IPS DF 19.7 (cell line): ENCODE results near the gene KISS1R.
"Not testable (repeated sequence)": the region's sequence is repeated elsewhere in the genome, so short reads cannot be mapped to it uniquely, and the experiment has no call there.

Source experiments
- DNase-seq: peaks from one replicate; pipeline ENCODE4 v3.0.0-alpha.2; 2013; ENCODE audit warnings: low read depth, low spot score

KISS1R gene

GRCh38 chr19:917323-918151, at the start of gene KISS1R:
Gene KISS1R (plus strand): TSS chr19:917333. CDS start chr19:917503, 170 bp downstream.
- DNase-seq, result no peak

DNA sequence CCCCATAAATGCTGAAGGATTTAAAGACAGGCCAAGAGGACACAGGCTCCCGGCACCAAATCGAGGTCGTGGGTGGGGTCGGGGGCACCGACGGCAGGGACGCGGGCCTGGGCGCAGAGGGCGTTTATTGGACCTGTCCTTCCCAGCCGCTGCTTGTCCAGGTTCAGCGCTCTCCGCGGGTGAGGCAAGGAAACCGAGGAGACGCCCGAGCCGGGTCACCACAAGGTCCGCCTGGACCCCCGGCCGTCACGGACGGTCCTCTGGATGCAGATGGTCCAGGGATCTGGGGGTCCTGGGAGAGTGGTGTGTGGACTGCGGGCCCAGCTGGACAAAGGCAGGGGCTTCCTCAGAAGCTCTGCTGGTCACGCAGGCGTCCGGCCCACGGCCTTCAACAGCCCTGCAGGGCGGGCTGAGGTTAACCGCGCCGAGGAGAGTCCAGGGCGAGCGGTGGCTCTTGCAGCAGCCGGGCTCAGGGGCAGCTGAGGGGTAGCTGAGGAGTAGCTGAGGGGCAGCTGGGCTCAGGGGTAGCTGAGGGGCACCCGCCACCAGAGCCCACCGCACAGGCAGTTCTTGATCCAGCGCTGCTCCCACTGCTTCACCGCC, 49.2 kb upstream of the KISS1R start:
- DNase-seq, result no peak

DNA sequence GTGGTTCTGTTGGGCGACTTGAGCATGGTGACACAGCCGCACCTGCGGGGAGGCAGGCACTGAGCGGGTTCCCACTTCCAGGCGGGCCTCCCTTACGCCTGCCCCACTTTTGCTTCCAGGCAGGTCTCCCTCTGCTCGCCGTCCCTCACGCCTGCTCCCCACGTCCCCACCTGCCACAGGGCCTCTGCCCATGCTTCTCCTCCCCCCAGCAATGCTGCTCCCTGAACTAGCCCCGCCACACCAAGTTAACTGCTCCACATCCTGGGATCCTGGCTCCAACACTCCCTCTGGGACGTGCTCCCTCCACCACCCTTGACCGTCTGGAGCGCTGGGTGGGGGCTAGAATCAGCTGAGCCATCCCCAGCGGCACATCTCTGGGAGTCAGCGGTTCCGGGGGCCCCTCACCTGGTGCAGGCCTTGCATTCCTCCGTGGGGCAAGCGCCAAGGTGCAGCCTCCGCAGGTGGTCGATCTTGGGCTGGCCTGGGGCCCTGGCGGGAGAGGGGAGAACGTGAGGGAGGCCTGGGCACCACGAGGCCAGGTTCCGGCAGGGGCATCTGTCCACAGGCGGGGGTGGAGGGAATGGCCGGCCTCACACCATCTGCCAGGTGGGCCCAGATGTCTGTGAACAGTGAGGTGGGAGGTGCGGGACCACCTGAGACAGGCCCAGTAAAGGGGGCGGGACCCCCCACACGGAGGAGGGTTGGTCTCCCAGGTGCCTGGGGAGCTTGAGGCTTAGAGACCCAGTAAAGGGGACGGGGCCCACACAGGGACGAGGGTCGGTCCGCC, 48.5 kb upstream of the KISS1R start:
- DNase-seq, result no peak

GRCh38 chr19:869245-870177, 47.6 kb upstream of the KISS1R start:
- DNase-seq, result no peak

DNA sequence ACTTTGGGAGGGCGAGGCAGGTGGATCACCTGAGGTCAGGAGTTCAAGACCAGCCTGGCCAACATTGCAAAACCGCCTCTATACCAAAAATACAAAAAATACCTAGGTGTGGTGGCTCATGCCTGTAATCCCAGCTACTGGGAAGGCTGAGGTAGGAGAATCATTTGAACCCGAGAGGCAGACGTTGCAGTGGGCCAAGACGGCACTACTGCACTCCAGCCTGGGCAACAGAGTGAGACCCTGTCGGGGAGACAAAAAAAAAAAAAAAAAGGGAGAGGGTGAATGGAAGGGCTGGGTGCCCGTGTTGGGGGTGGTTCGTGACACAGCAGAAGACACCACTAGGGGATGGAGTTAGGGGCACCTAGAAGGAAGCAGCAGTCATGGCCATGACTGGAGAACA, 46.8 kb upstream of the KISS1R start:
- no peak for DNase-seq

- no peak for DNase-seq
These were observed 46.2 kb upstream of the KISS1R start for GRCh38 chr19:870963-871401.

GRCh38 chr19:871446-872265, 45.5 kb upstream of the KISS1R start:
- no peak for DNase-seq

DNA sequence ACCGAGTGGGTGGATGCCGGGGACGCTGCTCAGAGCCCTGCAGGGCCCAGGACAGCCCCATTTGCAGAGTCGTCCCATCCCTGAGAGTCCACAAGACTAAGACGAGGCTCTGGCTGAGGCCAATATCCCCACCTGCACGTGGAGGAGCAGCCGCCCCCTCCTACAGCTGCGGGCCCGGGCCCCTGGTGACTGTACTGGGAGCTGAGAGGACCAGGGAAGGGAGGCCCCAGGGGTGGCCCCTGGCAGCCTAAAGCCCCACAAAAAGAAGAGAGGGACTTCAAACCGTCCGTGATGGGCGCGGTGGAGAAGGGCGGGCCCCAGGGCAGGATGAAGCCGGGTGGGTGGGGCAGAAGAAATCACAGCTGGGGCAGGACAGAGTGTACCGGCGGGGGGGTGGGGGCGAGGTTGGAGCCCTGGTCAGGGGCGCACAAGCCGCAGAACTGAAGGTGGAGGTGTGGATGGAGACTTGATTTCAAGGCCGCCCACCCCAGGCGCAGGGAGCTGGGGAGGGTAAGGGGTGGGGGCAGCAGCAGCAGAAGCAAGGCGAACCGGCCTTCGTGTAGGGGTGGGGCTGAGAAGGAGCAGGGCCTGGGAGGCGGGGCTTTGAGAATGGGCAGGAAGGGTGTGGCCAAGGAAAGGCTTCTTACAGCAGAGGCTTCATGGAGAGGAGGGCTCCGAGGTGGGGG, 44.7 kb upstream of the KISS1R start:
- DNase-seq, result no peak

DNA sequence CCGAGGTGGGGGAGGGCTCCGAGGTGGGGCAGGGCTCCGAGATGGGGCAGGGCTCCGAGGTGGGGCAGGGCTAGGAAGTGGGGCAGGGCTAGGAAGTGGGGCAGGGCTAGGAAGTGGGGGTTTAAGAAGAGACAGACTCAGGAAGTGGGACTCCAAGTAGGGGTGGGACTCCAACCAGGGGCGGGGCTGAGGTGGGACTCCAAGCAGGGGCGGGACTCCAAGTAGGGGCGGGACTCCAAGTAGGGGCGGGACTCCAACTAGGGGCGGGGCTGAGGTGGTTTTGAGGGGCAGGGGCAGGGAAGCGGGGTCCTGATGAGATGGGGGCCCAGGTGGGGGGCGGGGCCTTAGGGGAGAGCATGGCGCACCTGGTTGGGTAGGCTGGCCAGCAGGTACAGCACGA, 44.0 kb upstream of the KISS1R start:
- no peak for DNase-seq

DNA sequence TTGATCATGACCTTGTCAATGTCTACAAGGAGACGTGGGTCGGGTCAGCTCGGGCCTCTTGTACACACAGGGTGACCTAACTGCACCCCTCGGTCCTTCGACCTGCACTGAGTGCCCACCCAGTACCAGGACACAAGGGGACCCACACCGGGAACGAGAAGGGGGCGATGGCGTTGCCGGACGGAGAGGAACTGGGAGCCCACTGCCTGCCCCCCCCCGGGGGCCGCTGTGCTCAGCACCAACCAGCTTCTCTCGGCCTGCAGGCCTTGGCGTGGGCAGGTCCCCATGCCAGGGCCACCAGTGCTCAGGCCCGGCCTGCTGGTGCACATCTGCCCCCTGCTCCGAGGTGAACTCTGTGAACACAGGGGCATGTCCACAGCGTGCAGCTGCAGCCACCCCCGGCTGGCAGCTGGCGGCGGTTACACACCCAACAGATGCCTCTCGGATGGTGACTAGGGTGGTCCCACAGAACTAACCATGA, 43.5 kb upstream of the KISS1R start:
- no peak for DNase-seq

GRCh38 chr19:875265-875879, 41.8 kb upstream of the KISS1R start:
- no peak for DNase-seq

- DNase-seq, result no peak
These were observed 41.0 kb upstream of the KISS1R start for GRCh38 chr19:876089-876488.

DNA sequence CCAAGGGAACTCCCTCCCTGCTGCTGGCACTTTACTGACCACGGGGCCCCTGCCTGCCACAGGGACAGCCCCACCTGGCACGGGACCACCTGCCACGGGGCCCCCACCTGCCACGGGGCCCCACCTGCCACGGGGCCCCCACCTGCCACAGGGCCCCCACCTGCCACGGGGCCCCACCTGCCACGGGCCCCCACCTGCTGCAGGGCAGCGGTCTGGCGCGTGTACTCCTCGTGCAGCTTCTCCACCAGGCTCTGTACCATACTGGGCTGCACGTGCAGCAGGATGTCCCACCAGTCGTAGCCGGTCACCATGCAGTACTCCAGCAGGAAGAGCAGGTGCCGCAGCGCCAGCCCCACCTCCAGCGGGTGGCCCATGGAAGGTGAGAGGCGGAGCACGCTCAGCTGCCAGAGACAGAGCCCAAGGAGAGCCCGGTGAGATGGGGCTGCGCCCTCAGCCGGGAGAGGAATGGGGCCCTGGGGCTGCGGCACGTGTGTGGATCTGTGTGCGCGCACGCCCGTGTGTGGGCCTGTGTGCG, 40.3 kb upstream of the KISS1R start:
- DNase-seq, result no peak

GRCh38 chr19:877992-878660, 39.0 kb upstream of the KISS1R start:
- not testable (repeated sequence) for DNase-seq

GRCh38 chr19:878751-879561, 38.2 kb upstream of the KISS1R start:
- not testable (repeated sequence) for DNase-seq

- DNase-seq, result no peak
These were observed 37.3 kb upstream of the KISS1R start for GRCh38 chr19:879711-880438.
